MCF 10A (cell line): ENCODE data around the gene TAF11L4. TPM values are rescaled to one million over a fixed set of nuclear protein-coding genes. Genes with fewer than 3 reads are reported as not detected.
"Not testable (repeated sequence)": the region's sequence is repeated elsewhere in the genome, so short reads cannot be mapped to it uniquely, and the experiment has no call there.

Source experiments
- BruUV-seq: library from RNA; stranded (reverse); fragments of 400-500 nt; replicated peaks from 2 replicates; lab custom pipeline; 2021; lab: Mats Ljungman, UMichigan
- CTCF ChIA-PET: fragments of 300-600 bp; sonication (Branson Sonifier 250); formaldehyde crosslinking; extraction: SDS; loops from one replicate; lab custom pipeline; 2021; ENCODE audit warnings: antibody characterized with exemption, inconsistent platforms; lab: Yijun Ruan, JAX
- POLR2A ChIA-PET: fragments of 300-600, 350-650 bp; sonication (Branson Sonifier 250); formaldehyde crosslinking; extraction: SDS; loops from one replicate; lab custom pipeline; 2020; ENCODE audit warnings: antibody characterized with exemption, inconsistent platforms; lab: Yijun Ruan, JAX
- DNase-seq: peaks from one replicate; pipeline ENCODE4 v3.0.0-alpha.2; 2018; ENCODE audit not compliant: unreplicated experiment
- H3K27ac Mint-ChIP-seq: one replicate; pipeline ENCODE4 v1.8.0; 2022; ENCODE audit warnings: mild to moderate bottlenecking, low read depth, mixed read lengths; ENCODE audit not compliant: unreplicated experiment
- H3K27me3 Mint-ChIP-seq: one replicate; pipeline ENCODE4 v1.8.0; 2022; ENCODE audit warnings: mixed read lengths; ENCODE audit not compliant: insufficient read depth, unreplicated experiment
- H3K36me3 Mint-ChIP-seq: one replicate; pipeline ENCODE4 v1.8.0; 2022; ENCODE audit warnings: mild to moderate bottlenecking, moderate library complexity, mixed read lengths; ENCODE audit not compliant: insufficient read depth, unreplicated experiment
- H3K4me1 Mint-ChIP-seq: one replicate; pipeline ENCODE4 v1.8.0; 2022; ENCODE audit warnings: mixed read lengths; ENCODE audit not compliant: insufficient read depth, unreplicated experiment
- H3K4me3 Mint-ChIP-seq: one replicate; pipeline ENCODE4 v1.8.0; 2022; ENCODE audit warnings: mild to moderate bottlenecking, moderate library complexity, mixed read lengths; ENCODE audit not compliant: unreplicated experiment
- H3K9me3 Mint-ChIP-seq: one replicate; pipeline ENCODE4 v1.8.0; 2022; ENCODE audit warnings: mixed read lengths; ENCODE audit not compliant: unreplicated experiment
- CTCF ChIP-seq: fragments of 200-600 bp; IDR thresholded peaks from one replicate; pipeline ENCODE4 v1.8.0; 2022; ENCODE audit warnings: antibody characterized with exemption, mild to moderate bottlenecking; ENCODE audit not compliant: unreplicated experiment
- intact Hi-C: fragments of 100-400 bp; cut with micrococcal nuclease; formaldehyde crosslinking; loops from 2 replicates; pipeline ENCODE4 v1.14.1; 2022
- total RNA-seq: library from RNA; stranded (reverse); gene quantifications from 2 replicates; pipeline ENCODE4 v1.2.3, GENCODE V29; 2022

TAF11L4 gene
- total RNA-seq, 1 experiment from 2014 or later, result not detected

- DNase-seq, result no peak
- H3K9me3 Mint-ChIP-seq, result no peaks in the 10 kb centered on the region
- CTCF ChIA-PET, result no interaction called here
- H3K27ac Mint-ChIP-seq, result no peak overlapping the region
- no TSS peak for BruUV-seq
- no peaks in the 10 kb centered on the region for H3K36me3 Mint-ChIP-seq
- TF ChIP-seq CTCF, result no peak
- H3K4me1 Mint-ChIP-seq, result no peaks in the 10 kb centered on the region
- intact Hi-C loops, result no loop called here
- POLR2A ChIA-PET, result no interaction called here
- H3K27me3 Mint-ChIP-seq, result no peaks in the 10 kb centered on the region
- H3K4me3 Mint-ChIP-seq, result no peak overlapping the region
These were observed 24.2 kb upstream of the TAF11L4 start for GRCh38 chr5:17497446-17497845.

DNA sequence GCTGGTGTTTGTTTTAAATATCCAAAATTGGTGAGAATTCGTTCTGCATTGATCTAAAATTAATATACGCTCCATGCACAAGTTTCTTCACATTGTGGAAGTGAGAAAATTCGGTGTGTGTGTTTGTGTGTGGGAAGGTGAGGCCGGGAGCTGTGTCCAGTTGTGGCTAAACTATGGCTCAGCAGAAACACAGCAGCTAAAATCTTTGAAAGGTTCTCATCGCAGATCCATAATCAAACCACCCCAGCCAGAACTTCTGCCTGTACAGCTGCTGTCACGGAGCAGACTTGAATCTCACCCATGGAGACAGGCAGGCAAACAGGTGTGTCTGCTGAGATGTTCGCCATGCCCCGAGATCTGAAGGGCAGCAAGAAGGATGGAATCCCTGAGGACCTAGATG, 23.7 kb upstream of the TAF11L4 start, which contains the start of gene TAF11L2:
Gene TAF11L2, plus strand, starts transcription at position 301 of the 400 bp plus-strand sequence.
- H3K27ac Mint-ChIP-seq, DNase-seq, H3K4me3 Mint-ChIP-seq, H3K27me3 Mint-ChIP-seq, intact Hi-C loops, BruUV-seq, H3K36me3 Mint-ChIP-seq, POLR2A ChIA-PET, H3K4me1 Mint-ChIP-seq, H3K9me3 Mint-ChIP-seq: not testable (repeated sequence)
- CTCF ChIA-PET, result interaction anchor here (0.7 kb wide), 1 partner anchor 29 kb away, joined by 3 read pairs; no protein-coding TSS in a partner anchor

DNA sequence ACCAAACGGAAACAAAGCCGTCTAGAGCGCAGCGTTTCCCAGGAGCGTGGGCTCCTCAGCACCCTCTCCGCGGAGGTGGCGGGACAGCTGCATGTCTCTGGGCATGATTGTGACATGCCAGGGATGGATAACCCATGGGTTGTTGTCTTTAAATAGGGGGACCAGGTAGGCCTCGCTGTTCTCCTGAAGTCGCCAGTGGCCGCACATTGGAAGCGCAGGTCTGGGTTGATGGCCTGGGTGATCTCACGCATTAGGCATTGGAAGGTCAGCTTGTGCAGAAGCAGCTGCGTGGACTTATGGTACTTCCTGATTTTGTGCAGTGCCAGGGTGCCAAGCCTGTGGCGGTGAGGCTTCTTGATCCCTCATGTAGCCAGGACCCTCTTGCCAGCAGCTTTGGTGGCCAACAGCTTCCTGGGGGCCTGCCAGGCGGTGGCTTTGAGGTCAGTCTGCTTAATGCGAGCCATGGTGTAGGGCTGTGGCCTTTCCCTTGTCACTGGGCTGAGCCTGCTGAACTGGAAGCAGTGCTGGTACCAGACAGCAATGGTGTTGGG, 9.8 kb upstream of the TAF11L4 start:
- no peaks in the 10 kb centered on the region for H3K27me3 Mint-ChIP-seq
- no peak for DNase-seq
- no TSS peak for BruUV-seq
- CTCF ChIA-PET, result no interaction called here
- POLR2A ChIA-PET, result no interaction called here
- no peak for TF ChIP-seq CTCF
- no peaks in the 10 kb centered on the region for H3K9me3 Mint-ChIP-seq
- H3K36me3 Mint-ChIP-seq, result no peaks in the 10 kb centered on the region
- intact Hi-C loops, result no loop called here
- H3K4me3 Mint-ChIP-seq, result no peak overlapping the region
- no peak overlapping the region for H3K27ac Mint-ChIP-seq
- no peaks in the 10 kb centered on the region for H3K4me1 Mint-ChIP-seq

DNA sequence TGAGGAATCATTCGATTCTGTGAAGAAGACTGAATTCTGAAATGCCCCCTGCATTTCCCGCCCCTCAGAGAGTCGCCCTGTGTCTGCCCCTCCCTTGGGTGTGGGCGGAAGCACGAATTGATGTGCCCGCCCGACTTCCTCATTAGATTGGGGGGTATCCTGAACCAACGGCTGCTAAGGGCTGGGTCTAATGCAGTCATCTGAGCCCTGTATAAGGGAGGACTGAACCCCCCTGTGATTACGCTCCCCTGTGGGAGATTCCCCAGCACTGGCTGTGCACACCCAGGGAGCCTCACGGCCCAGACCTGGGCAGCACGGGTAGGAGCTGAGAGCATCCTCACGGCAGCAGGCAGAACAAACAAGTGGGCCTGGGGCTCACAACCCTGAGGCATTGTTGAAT, 4.1 kb upstream of the TAF11L4 start:
- H3K4me1 Mint-ChIP-seq, intact Hi-C loops, H3K36me3 Mint-ChIP-seq, CTCF ChIA-PET, H3K4me3 Mint-ChIP-seq, DNase-seq, POLR2A ChIA-PET, H3K27ac Mint-ChIP-seq, BruUV-seq, H3K27me3 Mint-ChIP-seq, H3K9me3 Mint-ChIP-seq: not testable (repeated sequence)

DNA sequence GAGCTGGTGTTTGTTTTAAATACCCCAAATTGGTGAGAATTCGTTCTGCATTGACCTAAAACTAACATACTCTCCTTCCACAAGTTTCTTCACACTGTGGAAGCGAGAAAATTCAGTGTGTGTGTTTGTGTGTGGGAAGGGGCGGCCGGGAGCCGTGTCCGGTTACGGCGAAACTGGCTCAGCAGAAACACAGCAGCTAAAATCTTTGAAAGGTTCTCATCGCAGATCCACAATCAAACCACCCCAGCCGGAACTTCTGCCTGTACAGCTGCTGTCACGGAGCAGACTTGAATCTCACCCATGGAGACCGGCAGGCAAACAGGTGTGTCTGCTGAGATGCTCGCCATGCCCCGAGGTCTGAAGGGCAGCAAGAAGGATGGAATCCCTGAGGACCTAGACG, 3.5 kb upstream of the TAF11L4 start, which contains the start of gene TAF11L3:
Gene TAF11L3, plus strand, starts transcription at position 301 of the 400 bp plus-strand sequence.
- H3K4me1 Mint-ChIP-seq, H3K9me3 Mint-ChIP-seq, H3K27me3 Mint-ChIP-seq, H3K27ac Mint-ChIP-seq, DNase-seq, CTCF ChIA-PET, BruUV-seq, POLR2A ChIA-PET, H3K36me3 Mint-ChIP-seq, H3K4me3 Mint-ChIP-seq, intact Hi-C loops: not testable (repeated sequence)

DNA sequence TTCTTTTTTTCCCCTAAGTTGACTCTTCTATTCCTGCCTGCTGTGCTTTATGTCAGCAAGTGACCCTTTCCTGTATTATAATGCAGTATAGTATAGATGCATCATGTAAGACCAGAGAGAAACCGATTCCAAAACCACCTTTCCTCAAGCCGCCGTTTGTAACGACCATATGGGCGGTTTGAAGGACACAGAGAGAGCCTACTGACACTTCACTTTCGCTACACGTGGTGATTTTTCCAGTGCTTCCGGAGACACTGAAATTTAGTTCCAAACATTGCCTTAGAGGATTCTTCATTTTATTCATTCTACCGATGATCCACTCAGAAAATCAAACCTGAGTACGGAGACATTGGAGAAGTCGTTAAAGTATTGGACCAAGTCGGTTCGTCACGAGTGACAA, 2.1 kb upstream of the TAF11L4 start:
- CTCF ChIA-PET, H3K27ac Mint-ChIP-seq, H3K4me3 Mint-ChIP-seq, H3K9me3 Mint-ChIP-seq, POLR2A ChIA-PET, intact Hi-C loops, H3K36me3 Mint-ChIP-seq, H3K4me1 Mint-ChIP-seq, DNase-seq, BruUV-seq, H3K27me3 Mint-ChIP-seq: not testable (repeated sequence)

DNA sequence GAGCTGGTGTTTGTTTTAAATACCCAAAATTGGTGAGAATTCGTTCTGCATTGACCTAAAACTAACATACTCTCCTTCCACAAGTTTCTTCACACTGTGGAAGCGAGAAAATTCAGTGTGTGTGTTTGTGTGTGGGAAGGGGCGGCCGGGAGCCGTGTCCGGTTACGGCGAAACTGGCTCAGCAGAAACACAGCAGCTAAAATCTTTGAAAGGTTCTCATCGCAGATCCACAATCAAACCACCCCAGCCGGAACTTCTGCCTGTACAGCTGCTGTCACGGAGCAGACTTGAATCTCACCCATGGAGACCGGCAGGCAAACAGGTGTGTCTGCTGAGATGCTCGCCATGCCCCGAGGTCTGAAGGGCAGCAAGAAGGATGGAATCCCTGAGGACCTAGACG, 3.3 kb downstream of the TAF11L4 start, which contains the start of gene TAF11L5:
Gene TAF11L5, plus strand, starts transcription at position 301 of the 400 bp plus-strand sequence.
- DNase-seq, H3K4me3 Mint-ChIP-seq, H3K4me1 Mint-ChIP-seq, H3K27me3 Mint-ChIP-seq, H3K36me3 Mint-ChIP-seq, H3K9me3 Mint-ChIP-seq, intact Hi-C loops, BruUV-seq, POLR2A ChIA-PET, H3K27ac Mint-ChIP-seq, CTCF ChIA-PET: not testable (repeated sequence)

DNA sequence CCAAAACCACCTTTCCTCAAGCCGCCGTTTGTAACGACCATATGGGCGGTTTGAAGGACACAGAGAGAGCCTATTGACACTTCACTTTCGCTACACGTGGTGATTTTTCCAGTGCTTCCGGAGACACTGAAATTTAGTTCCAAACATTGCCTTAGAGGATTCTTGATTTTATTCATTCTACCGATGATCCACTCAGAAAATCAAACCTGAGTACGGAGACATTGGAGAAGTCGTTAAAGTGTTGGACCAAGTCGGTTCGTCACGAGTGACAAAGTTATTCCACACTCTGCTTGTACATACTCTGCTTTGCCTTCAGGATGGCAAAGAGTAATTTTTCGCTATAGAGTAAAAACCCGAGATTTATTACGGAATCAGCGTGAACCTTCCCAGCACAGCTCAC, 4.9 kb downstream of the TAF11L4 start:
- H3K4me1 Mint-ChIP-seq, BruUV-seq, CTCF ChIA-PET, H3K4me3 Mint-ChIP-seq, DNase-seq, H3K27me3 Mint-ChIP-seq, intact Hi-C loops, H3K36me3 Mint-ChIP-seq, H3K27ac Mint-ChIP-seq, H3K9me3 Mint-ChIP-seq, POLR2A ChIA-PET: not testable (repeated sequence)
